Tongue (tissue), 2 donors: Measurements from ENCODE around the gene PHLDA1. TPM values are rescaled to one million over a fixed set of nuclear protein-coding genes. Genes with fewer than 3 reads are reported as not detected.
"Not testable (repeated sequence)": the region's sequence is repeated elsewhere in the genome, so short reads cannot be mapped to it uniquely, and the experiment has no call there.

Experiments used
- DNase-seq: peaks from one replicate; pipeline ENCODE4 v3.0.0-alpha.2; 2015
- total RNA-seq: library from RNA; depleted of rRNA; stranded (reverse); fragments of >200 nt; gene quantifications from one replicate; pipeline ENCODE4 v1.2.3, GENCODE V29; 2014

Gene PHLDA1
- total RNA-seq, 1 donor from 2014 or later, result 13.4 TPM

- DNase-seq, result no peak
These were observed 12.9 kb downstream of the PHLDA1 start for GRCh38 chr12:76018672-76019071.

- no peak for DNase-seq
These were observed 13.5 kb downstream of the PHLDA1 start for GRCh38 chr12:76018111-76018510.

- DNase-seq, result no peak
These were observed 17.6 kb downstream of the PHLDA1 start for GRCh38 chr12:76014007-76014406.

GRCh38 chr12:76013603-76014002 is 18.0 kb downstream of the PHLDA1 start:
- DNase-seq, result no peak

- DNase-seq, result no peak
These were observed 18.9 kb downstream of the PHLDA1 start for GRCh38 chr12:76012644-76013043.

- no peak for DNase-seq
These were observed 20.7 kb downstream of the PHLDA1 start for GRCh38 chr12:76010732-76011458.

GRCh38 chr12:76008428-76008827 is 23.1 kb downstream of the PHLDA1 start:
- no peak for DNase-seq

GRCh38 chr12:76007640-76008039 is 23.9 kb downstream of the PHLDA1 start:
- no peak for DNase-seq

- peak; percentile 81 for DNase-seq
These were observed 25.3 kb downstream of the PHLDA1 start for GRCh38 chr12:76006028-76006925.

- DNase-seq, result no peak
These were observed 28.3 kb downstream of the PHLDA1 start for GRCh38 chr12:76003355-76003638.

GRCh38 chr12:76002598-76003354 is 28.8 kb downstream of the PHLDA1 start:
- peak; percentile 65 for DNase-seq

GRCh38 chr12:75998292-75999063 is 33.1 kb downstream of the PHLDA1 start:
- DNase-seq, result no peak

GRCh38 chr12:75997658-75998057 is 33.9 kb downstream of the PHLDA1 start:
- no peak for DNase-seq

- DNase-seq, result peak; percentile 35
These were observed 34.6 kb downstream of the PHLDA1 start for GRCh38 chr12:75996861-75997447.

GRCh38 chr12:75995691-75996090 is 35.9 kb downstream of the PHLDA1 start:
- peak; percentile 28 for DNase-seq

GRCh38 chr12:75994069-75994740 is 37.4 kb downstream of the PHLDA1 start:
- DNase-seq, result no peak

- no peak for DNase-seq
These were observed 39.8 kb downstream of the PHLDA1 start for GRCh38 chr12:75991753-75992152.

GRCh38 chr12:75990189-75990912 is 41.2 kb downstream of the PHLDA1 start:
- DNase-seq, result no peak

- DNase-seq, result not testable (repeated sequence)
These were observed 43.9 kb downstream of the PHLDA1 start for GRCh38 chr12:75987709-75988108.

GRCh38 chr12:75986001-75986746 is 45.4 kb downstream of the PHLDA1 start:
- DNase-seq, result no peak
